Measurements from ENCODE around the gene PACC1. TPM values are rescaled to one million over a fixed set of nuclear protein-coding genes. Genes with fewer than 3 reads are reported as not detected.
"Not testable (repeated sequence)": the region's sequence is repeated elsewhere in the genome, so short reads cannot be mapped to it uniquely, and the experiment has no call there.

The PACC1 gene
- total RNA-seq, 1 donor: 55.7 TPM

DNA sequence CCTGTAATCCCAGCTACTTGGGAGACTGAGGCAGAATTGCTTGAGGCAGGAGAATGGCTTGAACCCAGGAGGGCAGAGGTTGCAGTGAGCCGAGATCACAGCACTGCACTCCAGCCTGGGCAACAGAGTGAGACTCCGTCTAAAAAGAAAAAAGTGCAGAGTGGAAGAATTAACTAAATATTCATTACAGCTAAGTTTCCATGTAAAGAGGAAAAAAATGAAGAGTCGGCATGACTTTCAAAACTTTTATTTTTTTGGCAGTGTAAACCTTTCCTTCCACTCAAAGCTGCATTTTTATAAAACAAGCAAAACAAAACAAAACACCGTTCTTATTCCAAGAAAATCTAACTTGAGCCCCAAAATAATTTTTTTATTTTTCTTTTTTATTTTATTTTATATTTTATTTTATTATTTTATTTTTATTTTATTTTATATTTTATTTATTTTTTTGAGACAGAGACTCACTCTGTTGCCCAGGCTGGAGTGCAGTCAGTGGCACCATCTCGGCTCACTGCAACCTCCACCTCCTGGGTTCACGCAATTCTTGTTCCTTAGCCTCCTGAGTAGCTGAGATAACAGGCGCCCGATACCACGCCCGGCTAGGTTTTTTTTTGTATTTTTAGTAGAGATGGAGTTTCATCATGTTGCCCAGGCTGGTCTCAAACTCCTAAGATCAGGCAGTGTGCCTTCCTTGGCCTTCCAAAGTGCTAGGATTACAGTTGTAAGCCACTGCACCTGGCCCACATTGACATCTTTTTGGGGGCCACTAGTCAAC lies 62.9 kb downstream of the PACC1 start:
- no peak for DNase-seq (ENCODE audit: low read depth in 2 of 3, low spot score in 2 of 3)

GRCh38 chr1:212346601-212347000 lies 68.1 kb downstream of the PACC1 start:
- DNase-seq (ENCODE audit: low read depth in 2 of 3, low spot score in 2 of 3): no peak

GRCh38 chr1:212344905-212345304 lies 69.8 kb downstream of the PACC1 start:
- DNase-seq (ENCODE audit: low read depth in 2 of 3, low spot score in 2 of 3): no peak

DNA sequence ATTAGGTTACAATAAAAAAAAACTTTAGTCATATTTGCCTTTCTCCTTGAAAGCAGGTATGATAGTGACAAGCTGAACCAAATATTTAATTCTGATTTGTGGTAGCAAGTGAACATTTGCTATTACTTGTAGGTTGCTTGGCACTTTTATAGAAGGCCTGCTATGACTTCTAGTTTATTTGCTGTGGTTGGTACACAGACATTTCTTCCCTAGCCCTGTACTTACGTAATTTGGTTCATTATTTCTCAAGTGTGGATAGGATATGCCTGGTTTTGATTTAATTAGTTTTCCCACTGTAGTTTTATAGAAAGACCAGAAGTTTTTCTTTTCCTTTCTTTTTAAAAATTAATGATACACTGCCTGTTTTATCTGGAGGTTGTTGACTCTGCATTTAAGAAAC lies 73.6 kb downstream of the PACC1 start:
- DNase-seq (ENCODE audit: low read depth in 2 of 3, low spot score in 2 of 3): no peak

DNA sequence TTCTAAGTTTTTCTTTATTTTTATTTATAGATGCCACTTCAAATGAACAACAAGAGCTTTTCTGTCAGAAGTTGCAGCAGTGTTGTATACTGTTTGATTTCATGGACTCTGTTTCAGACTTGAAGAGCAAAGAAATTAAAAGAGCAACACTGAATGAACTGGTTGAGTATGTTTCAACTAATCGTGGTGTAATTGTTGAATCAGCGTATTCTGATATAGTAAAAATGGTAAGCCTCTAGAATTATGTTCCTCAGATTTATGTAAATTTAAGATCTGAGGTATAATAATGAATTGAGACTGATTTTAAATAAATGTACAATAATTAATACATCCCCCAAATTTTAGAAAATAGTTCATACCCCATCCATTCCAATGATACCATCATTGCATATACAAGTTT lies 85.6 kb downstream of the PACC1 start:
- DNase-seq (ENCODE audit: low read depth in 2 of 3, low spot score in 2 of 3): no peak

DNA sequence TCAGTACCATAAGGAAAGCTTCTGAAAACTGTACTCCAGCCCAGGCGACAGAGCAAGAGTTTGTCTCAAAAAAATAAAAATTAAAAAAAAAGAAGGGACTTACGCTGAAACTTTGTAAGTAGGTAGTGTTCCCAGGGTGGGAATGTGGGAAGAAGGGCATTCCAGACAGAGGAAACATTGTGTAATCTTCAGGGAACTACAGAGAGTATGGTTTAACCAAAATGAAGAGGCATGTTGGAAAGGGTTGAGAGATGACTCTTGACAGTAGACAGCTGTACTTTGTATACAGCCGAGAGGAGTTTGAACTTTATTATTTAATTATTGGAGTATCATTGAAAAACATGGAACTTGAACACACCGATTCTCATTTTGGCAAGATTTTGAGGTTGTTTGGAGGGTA lies 86.4 kb downstream of the PACC1 start:
- no peak for DNase-seq (ENCODE audit: low read depth in 2 of 3, low spot score in 2 of 3)

- DNase-seq (ENCODE audit: low read depth in 2 of 3, low spot score in 2 of 3): no peak
These were observed 88.1 kb downstream of the PACC1 start for GRCh38 chr1:212326541-212326940.

GRCh38 chr1:212323066-212323465 lies 91.6 kb downstream of the PACC1 start:
- no peak for DNase-seq (ENCODE audit: low read depth in 2 of 3, low spot score in 2 of 3)

DNA sequence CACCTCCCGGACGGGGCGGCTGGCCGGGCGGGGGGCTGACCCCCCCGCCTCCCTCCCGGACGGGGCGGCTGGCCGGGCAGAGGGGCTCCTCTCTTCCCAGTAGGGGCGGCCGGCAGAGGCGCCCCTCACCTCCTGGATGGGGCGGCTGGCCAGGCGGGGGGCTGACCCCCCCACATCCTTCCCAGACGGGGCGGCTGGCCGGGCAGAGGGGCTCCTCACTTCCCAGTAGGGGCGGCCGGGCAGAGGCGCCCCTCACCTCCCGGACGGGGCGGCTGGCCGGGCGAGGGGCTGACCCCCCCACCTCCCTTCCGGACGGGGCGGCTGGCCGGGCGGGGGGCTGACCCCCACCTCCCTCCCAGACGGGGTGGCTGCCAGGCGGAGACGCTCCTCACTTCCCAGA lies 93.7 kb downstream of the PACC1 start:
- not testable (repeated sequence) for DNase-seq (ENCODE audit: low read depth in 2 of 3, low spot score in 2 of 3)

- no peak for DNase-seq (ENCODE audit: low read depth in 2 of 3, low spot score in 2 of 3)
These were observed 96.8 kb downstream of the PACC1 start for GRCh38 chr1:212317916-212318315.

DNA sequence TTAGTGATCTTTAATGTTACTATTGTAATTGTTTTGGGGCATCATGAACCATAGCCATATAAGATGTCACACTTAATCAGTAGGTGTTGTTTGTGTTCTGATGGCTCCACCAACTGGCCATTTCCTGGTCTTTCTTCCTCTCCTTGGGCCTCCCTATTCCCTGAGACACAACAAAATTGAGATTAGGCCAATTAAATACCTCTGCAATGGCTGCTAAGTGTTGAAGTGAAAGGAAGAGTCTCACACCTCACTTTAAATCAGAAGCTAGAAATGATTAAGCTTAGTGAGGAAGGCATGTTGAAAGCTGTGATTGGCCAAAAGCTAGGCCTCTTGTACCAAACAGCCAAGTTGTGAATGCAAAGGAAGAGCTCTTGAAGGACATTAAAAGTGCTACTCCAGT lies 98.8 kb downstream of the PACC1 start:
- DNase-seq (ENCODE audit: low read depth in 2 of 3, low spot score in 2 of 3): peak in 2 of 3 donors; percentile 14 to 28

DNA sequence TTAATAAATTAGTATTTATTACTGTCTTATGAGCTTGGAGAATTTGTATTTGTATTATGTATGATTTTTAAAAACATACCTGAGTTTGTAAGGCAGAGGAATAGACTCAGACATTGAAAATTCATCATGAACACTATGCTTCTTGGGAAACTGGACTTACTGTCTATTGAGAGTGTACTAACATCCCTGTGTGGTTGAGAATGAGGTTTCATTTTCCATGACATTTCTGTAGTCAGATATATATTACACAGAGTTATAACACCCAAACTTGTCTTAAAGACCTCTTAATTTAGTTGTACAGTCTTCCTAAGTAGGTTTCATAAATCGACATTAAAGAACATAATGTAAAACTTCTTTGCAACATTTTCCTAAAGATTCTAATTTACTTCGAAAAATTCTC lies 99.5 kb downstream of the PACC1 start:
- no peak for DNase-seq (ENCODE audit: low read depth in 2 of 3, low spot score in 2 of 3)

Small RNAs within 50 kb of the gene (small RNA-seq; reads per million reads assigned to genes)
- 0.27 reads per million for gene SNORA16B

Other genes starting within 250 kb of the PACC1 start
- 21.8 TPM for gene PPP2R5A, start 129.5 kb downstream of the PACC1 start, total RNA-seq
- 38.0 TPM for gene NENF, start 18.0 kb upstream of the PACC1 start, total RNA-seq
- 45.0 TPM for gene ATF3, start 193.9 kb upstream of the PACC1 start, total RNA-seq